Astrocyte (in vitro differentiated cells and primary cell): Measurements from ENCODE around the gene KLHL17.

Source experiments
- EZH2 ChIP-seq: IDR thresholded peaks from 2 replicates; pipeline ENCODE4 v1.6.1; 2012; ENCODE audit warnings: mild to moderate bottlenecking, low read length, inconsistent platforms; ENCODE audit not compliant: insufficient read depth
- TF ChIP-seq, protein P1 (sequence below): IDR thresholded peaks from 2 replicates; pipeline ENCODE4 v1.5.1; 2011; ENCODE audit warnings: low read depth, mild to moderate bottlenecking, inconsistent platforms, low read length, moderate library complexity; ENCODE audit not compliant: insufficient read depth

DNA sequence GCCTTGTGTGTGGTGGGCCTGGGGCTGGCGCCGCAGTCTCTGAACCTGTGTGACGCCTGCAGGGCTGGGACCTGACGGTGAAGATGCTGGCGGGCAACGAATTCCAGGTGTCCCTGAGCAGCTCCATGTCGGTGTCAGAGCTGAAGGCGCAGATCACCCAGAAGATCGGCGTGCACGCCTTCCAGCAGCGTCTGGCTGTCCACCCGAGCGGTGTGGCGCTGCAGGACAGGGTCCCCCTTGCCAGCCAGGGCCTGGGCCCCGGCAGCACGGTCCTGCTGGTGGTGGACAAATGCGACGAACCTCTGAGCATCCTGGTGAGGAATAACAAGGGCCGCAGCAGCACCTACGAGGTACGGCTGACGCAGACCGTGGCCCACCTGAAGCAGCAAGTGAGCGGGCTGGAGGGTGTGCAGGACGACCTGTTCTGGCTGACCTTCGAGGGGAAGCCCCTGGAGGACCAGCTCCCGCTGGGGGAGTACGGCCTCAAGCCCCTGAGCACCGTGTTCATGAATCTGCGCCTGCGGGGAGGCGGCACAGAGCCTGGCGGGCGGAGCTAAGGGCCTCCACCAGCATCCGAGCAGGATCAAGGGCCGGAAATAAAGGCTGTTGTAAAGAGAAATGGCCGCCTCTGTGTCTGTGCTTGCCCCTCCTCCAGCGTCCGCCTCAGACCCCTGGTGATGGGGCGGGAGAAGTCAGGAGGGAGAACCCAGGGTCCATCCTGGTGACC lies 53.7 kb downstream of the KLHL17 start:
- TF ChIP-seq, protein P1, sequence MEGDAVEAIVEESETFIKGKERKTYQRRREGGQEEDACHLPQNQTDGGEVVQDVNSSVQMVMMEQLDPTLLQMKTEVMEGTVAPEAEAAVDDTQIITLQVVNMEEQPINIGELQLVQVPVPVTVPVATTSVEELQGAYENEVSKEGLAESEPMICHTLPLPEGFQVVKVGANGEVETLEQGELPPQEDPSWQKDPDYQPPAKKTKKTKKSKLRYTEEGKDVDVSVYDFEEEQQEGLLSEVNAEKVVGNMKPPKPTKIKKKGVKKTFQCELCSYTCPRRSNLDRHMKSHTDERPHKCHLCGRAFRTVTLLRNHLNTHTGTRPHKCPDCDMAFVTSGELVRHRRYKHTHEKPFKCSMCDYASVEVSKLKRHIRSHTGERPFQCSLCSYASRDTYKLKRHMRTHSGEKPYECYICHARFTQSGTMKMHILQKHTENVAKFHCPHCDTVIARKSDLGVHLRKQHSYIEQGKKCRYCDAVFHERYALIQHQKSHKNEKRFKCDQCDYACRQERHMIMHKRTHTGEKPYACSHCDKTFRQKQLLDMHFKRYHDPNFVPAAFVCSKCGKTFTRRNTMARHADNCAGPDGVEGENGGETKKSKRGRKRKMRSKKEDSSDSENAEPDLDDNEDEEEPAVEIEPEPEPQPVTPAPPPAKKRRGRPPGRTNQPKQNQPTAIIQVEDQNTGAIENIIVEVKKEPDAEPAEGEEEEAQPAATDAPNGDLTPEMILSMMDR: no peak
- TF ChIP-seq EZH2: no peak
